Adipocyte (in vitro differentiated cells): Measurements from ENCODE around the gene HCLS1.

Source experiments
- DNase-seq: peaks from one replicate; pipeline ENCODE4 v3.0.0-alpha.2; 2015; ENCODE audit warnings: low read depth
- H3K27me3 ChIP-seq: replicated peaks from 2 replicates; pipeline ENCODE4 v1.7.0; 2013; ENCODE audit warnings: mild to moderate bottlenecking, low read length, moderate library complexity; ENCODE audit not compliant: control insufficient read depth, insufficient read depth
- H3K36me3 ChIP-seq: 2 replicates; pipeline ENCODE4 v1.7.0; 2013; ENCODE audit warnings: low read length, mild to moderate bottlenecking, moderate library complexity; ENCODE audit not compliant: control insufficient read depth, insufficient read depth, severe bottlenecking
- H3K4me1 ChIP-seq: 2 replicates; pipeline ENCODE4 v1.7.0; 2013; ENCODE audit warnings: mild to moderate bottlenecking, low read length, moderate library complexity; ENCODE audit not compliant: control insufficient read depth, insufficient read depth
- H3K4me3 ChIP-seq: 2 replicates; pipeline ENCODE4 v1.7.0; 2013; ENCODE audit warnings: mild to moderate bottlenecking, low read length, moderate library complexity
- H3K9ac ChIP-seq: 2 replicates; pipeline ENCODE4 v1.7.0; 2013; ENCODE audit warnings: mild to moderate bottlenecking, low read length, moderate library complexity
- H3K9me3 ChIP-seq: 2 replicates; pipeline ENCODE4 v1.7.0; 2013; ENCODE audit warnings: mild to moderate bottlenecking, low read length, moderate library complexity; ENCODE audit not compliant: control insufficient read depth

HCLS1 gene

DNA sequence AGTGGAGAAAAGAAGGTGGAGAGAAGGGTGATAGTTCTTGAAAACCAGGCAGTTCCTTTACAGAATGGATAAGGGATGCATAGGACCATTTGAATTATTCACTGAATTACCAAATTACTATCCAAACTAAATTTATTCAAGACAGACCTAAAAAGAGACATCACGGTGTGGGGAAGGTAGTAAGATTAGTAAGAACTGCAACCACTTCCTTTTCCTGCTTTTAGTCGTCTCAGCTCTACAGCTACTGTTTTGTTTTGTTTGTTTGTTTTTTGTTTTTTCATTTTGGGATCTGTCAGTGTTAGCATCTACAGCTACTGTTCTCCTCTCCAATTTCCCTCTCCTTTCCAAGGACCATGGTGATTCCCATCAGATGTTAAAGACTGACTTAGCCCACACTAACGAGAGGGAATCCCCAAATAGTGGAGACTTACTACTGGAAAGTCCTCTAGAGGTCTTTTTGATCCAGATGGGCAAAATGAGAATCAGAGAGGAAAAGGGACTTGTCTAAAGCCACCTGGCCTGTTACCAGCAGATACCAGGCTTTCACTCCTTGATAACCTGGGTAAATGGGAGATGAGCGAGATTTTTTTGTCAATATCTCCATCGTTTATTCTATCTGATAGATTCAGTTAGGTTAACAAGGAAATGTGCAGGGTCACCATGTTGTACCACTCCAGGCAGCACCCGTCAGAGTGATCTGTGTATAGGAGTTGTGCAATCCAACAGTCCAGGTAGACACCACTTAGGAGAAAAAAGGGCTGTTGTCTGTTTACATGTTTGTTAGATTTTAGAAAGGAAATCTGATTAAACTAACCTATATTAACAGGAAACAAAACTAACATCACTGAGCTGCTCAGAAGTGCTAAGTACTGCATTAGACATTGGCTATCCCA lies 6.0 kb downstream of the HCLS1 start:
- no peak for DNase-seq
- no peaks in the 10 kb centered on the region for H3K9me3 ChIP-seq
- H3K4me1 ChIP-seq = peaks cover 1% of the 10 kb centered on the region
- no peak overlapping the region for H3K9ac ChIP-seq
- no peak overlapping the region for H3K4me3 ChIP-seq
- no peaks in the 10 kb centered on the region for H3K27me3 ChIP-seq
- H3K36me3 ChIP-seq = no peaks in the 10 kb centered on the region

DNA sequence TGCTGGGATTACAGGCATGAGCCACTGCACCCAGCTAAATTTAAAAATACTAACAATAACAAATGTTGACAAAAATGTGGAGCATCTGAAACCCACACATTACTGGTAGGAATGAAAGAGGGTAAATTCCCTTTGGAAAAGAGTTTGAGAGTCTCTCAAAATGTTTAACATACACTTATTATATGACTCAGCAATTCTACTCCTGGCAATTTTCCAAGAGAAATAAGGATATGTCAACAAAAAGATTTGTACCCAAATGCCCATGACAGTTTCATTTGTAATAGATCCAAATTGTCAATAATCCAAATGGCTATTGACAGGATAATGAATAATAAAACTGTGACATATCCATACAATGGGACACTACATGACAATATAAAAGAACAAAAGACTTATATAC lies 9.0 kb downstream of the HCLS1 start:
- no peak overlapping the region for H3K9ac ChIP-seq
- no peaks in the 10 kb centered on the region for H3K36me3 ChIP-seq
- no peak overlapping the region for H3K4me3 ChIP-seq
- peak; percentile 47 for DNase-seq
- peaks cover 14% of the 10 kb centered on the region for H3K4me1 ChIP-seq
- H3K9me3 ChIP-seq = no peaks in the 10 kb centered on the region
- H3K27me3 ChIP-seq = no peaks in the 10 kb centered on the region

DNA sequence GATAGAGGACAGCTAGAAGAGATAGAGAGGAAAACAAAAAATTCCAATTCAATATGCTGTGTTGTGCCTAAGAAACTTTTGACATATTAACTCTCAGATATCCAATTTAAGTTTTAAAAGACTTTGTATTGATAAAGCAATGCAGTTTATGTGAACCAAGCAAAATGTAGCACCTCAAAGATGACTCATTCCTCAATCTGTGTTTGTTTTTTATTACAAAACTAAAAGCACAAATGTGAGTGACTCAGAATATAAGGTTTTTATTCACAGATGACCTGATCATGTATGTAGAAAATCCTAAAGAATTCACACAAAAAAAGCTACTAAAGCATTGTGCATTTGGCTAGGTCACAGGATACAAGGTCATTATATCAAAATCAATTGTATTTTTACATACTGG lies 11.1 kb downstream of the HCLS1 start:
- no peaks in the 10 kb centered on the region for H3K9me3 ChIP-seq
- DNase-seq = peak; percentile 22
- H3K27me3 ChIP-seq = no peaks in the 10 kb centered on the region
- no peak overlapping the region for H3K9ac ChIP-seq
- H3K36me3 ChIP-seq = no peaks in the 10 kb centered on the region
- no peak overlapping the region for H3K4me3 ChIP-seq
- peaks cover 14% of the 10 kb centered on the region for H3K4me1 ChIP-seq

DNA sequence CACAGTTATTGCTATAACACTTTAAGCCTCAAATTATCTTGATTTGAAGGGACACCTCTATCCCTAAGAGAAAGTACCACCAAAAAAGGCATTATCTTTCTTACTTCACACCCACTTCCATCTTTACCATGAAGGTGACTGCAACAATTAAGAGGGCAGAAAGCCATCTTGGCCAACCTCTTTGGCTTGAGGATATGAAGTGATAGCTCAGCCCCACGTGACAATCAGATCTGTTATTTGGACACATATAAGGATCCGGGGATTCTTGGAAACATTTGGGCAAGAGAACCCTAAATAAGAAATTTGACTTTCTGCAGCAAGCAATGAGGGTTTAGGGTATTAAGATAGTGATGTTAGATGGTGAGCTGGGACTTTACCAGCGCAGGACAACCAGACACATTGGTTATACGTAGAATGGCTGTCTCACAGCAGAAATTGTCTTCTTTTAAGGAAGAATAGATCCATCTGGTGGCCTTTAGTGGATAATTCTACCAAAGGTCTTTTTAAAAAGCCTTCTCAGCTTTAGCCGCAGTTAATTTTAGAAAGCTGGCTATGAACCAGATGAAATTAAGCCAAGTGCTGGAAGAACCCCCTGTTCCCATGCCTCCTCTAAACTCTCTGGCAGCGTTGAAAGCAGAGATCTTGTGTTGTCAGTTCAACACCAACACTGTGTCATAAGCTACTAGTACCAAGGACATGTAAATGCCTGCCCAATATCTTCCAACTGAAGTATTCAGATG lies 12.3 kb downstream of the HCLS1 start:
- no peak for DNase-seq
- no peak overlapping the region for H3K4me3 ChIP-seq
- H3K9me3 ChIP-seq = no peaks in the 10 kb centered on the region
- peak overlapping the region; percentile 50 for H3K9ac ChIP-seq
- H3K4me1 ChIP-seq = peaks cover 14% of the 10 kb centered on the region
- H3K36me3 ChIP-seq = no peaks in the 10 kb centered on the region
- no peaks in the 10 kb centered on the region for H3K27me3 ChIP-seq

DNA sequence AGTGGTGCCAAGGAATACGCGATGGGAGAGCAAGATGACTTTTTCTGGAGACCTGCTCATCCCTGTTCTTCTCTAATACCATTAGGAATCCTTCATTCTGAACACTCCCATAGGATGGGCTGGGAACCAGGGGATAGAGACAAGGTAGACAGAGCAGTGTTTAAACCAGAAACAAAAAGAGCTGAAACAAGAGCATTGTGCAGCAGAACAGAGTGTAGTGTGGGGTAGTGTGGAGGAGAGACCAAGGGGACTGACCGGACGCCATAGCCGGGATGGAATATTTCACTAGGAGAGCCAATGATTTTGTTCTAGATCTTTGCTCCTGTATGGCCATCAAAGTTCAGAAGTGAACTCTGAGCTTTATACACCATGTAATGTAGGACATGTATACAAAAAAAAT lies 15.6 kb downstream of the HCLS1 start:
- H3K4me3 ChIP-seq = no peak overlapping the region
- DNase-seq = no peak
- H3K36me3 ChIP-seq = no peaks in the 10 kb centered on the region
- H3K9ac ChIP-seq = no peak overlapping the region
- H3K4me1 ChIP-seq = peaks cover 14% of the 10 kb centered on the region
- no peaks in the 10 kb centered on the region for H3K27me3 ChIP-seq
- no peaks in the 10 kb centered on the region for H3K9me3 ChIP-seq

DNA sequence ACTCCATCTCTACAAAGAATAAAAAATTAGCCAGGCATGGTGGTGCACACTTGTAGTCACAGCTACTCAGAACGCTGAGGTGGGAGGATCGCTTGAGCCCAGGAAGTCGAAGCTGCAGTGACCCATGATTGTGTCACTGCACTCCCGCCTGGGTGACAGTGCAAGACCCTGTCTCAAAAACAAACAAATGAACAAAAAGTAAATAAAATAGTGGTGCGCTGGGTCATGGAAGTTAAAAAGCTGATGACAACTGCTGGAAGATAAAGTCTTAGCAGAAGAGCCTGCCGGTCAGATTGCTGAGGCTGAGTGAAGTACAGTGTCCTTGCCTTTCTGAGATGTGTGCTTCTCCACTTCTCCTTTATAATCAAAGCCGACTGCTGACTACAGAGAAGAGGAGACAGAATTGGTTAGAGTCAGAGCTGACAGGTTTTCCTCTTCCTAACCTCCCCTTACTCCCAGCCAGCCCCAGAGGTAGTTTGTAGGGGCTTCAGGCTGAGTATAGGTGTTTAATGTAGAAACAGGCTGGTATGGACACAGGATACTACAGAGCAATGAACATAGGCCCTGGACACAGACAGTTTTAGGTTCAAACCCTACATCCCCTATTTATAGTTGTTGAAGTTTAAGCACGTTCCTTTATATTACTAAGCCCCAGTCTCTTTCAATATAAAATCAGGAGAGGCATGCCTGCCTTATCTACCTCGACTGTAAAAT lies 17.9 kb downstream of the HCLS1 start:
- no peak for DNase-seq
- no peaks in the 10 kb centered on the region for H3K27me3 ChIP-seq
- H3K4me1 ChIP-seq = peaks cover under 1% of the 10 kb centered on the region
- no peak overlapping the region for H3K9ac ChIP-seq
- H3K36me3 ChIP-seq = no peaks in the 10 kb centered on the region
- no peak overlapping the region for H3K4me3 ChIP-seq
- H3K9me3 ChIP-seq = no peaks in the 10 kb centered on the region

DNA sequence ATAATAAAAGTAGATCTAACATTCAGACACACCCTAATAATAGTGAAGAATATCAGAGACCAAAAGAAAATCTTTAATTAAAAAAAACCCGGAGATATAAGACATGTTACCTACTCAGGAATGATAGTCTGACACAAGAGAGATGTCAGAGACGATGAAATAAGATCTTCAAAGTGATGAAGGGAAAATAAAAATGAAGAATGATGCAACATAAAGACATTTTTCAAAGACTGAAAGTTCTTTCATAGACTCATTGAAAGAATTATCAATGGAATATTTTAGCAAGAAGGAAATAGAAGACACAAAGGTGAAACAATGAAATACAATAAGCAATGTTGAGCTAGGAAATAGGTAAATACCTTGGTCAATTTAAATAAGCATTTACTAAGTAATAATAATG lies 19.6 kb downstream of the HCLS1 start:
- H3K9ac ChIP-seq = no peak overlapping the region
- H3K27me3 ChIP-seq = no peaks in the 10 kb centered on the region
- no peaks in the 10 kb centered on the region for H3K9me3 ChIP-seq
- DNase-seq = no peak
- no peaks in the 10 kb centered on the region for H3K36me3 ChIP-seq
- H3K4me3 ChIP-seq = no peak overlapping the region
- no peaks in the 10 kb centered on the region for H3K4me1 ChIP-seq

DNA sequence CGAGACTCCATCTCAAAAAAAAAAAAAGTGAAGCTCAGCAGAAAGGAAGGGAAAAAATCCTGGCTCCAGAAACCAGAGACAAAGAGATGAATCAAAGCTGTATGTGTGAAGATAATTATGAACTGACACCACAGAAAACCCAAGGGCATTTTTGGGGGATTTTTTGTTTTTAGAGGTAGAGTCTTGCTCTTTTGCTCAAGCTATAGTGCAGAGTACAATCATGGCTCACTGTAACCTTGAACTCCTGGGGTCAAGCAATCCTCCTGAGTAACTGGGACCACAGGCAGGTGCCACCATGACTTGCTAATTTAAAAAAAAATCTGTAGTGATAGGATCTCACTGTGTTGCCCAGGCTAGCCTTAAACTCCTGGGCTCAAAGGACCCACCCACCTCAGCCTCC lies 22.8 kb downstream of the HCLS1 start:
- Histone ChIP-seq H3K27me3 (no peaks in the 10 kb centered on the region), H3K36me3 (peaks cover 2% of the 10 kb centered on the region), H3K4me3 (no peak overlapping the region), H3K9ac (no peak overlapping the region), H3K4me1 (no peaks in the 10 kb centered on the region), H3K9me3 (no peaks in the 10 kb centered on the region)
- DNase-seq = no peak

DNA sequence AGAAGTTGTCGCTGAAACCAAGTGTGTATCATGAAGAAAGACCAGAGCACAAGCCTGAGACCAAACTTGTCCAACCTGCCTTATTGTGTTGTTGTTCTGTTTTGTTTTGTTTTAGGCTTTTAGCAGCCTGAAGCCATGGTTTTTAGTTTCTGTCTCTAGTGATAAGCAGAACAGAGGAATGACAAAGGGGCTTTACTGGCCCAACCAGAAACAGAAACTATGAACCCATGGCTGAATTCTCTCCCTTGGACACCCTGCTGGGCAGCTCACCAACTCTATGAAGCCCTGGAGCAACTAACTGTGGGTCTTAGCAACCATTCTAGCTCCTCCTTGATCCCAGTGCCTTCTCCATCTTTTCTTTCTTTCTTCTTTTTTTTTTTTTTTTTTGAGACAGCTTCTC lies 30.3 kb downstream of the HCLS1 start:
- Histone ChIP-seq H3K27me3 (peaks cover 3% of the 10 kb centered on the region), H3K9me3 (no peaks in the 10 kb centered on the region), H3K4me3 (no peak overlapping the region), H3K9ac (no peak overlapping the region), H3K4me1 (no peaks in the 10 kb centered on the region), H3K36me3 (no peaks in the 10 kb centered on the region)
- DNase-seq = no peak

DNA sequence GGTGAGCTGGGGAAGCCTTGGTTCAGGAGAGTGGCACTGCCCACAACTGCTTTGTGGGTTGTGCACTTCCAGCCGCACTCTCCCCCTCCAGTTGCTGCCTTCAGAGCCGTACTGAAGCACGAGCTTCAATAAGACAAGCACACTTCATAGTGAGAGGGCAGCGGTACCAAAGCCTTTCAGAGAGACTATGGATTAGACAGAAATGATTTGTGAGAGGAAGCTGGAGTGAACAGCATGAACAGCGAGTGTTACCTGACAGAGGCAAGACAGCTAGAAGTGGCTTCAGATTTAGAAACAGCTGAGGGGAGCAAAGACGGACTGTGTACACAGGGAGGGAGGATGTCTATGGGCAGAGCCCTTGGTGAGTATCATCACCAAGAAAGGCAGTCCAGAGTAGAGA lies 31.1 kb downstream of the HCLS1 start:
- H3K9me3 ChIP-seq = no peaks in the 10 kb centered on the region
- DNase-seq = no peak
- no peaks in the 10 kb centered on the region for H3K36me3 ChIP-seq
- H3K9ac ChIP-seq = no peak overlapping the region
- H3K27me3 ChIP-seq = peaks cover 3% of the 10 kb centered on the region
- H3K4me1 ChIP-seq = no peaks in the 10 kb centered on the region
- H3K4me3 ChIP-seq = no peak overlapping the region

DNA sequence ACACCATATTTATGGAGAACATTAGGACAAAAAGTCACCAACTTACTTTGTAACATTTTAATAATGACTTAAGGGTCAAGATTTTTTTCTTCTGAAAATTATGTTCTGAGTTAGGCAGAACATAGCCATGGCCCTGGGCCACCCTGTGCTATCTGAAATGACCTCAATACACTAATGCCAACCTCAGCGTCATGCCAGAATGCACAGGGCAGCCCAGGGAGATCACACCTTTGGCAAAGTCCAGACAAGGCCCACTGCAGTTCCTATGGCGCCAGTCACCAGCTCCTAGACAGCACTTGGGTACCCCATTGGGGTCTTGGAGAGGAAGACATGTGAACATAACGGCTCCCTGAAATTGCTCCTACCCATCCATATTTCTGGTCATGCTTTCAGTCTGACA lies 33.1 kb downstream of the HCLS1 start:
- H3K36me3 ChIP-seq = no peaks in the 10 kb centered on the region
- peaks cover 3% of the 10 kb centered on the region for H3K27me3 ChIP-seq
- H3K4me1 ChIP-seq = no peaks in the 10 kb centered on the region
- H3K4me3 ChIP-seq = no peak overlapping the region
- no peaks in the 10 kb centered on the region for H3K9me3 ChIP-seq
- DNase-seq = no peak
- H3K9ac ChIP-seq = no peak overlapping the region
